H9 (cell line): ENCODE data around the gene DOK6. TPM values are rescaled to one million over a fixed set of nuclear protein-coding genes. Genes with fewer than 3 reads are reported as not detected.

Experiments used
- DNase-seq: peaks from one replicate; pipeline ENCODE4 v3.0.0-alpha.2; 2017
- H2AFZ ChIP-seq: one replicate; pipeline ENCODE4 v1.6.1; 2013; ENCODE audit warnings: mild to moderate bottlenecking, low read length, control low read depth, moderate library complexity
- H2AK5ac ChIP-seq: 2 replicates; pipeline ENCODE4 v1.6.1; 2013; ENCODE audit warnings: low read length, control low read depth, mixed read lengths; ENCODE audit not compliant: insufficient read length
- H2BK120ac ChIP-seq: one replicate; pipeline ENCODE4 v1.6.1; 2013; ENCODE audit warnings: low read depth, mild to moderate bottlenecking, low read length, control low read depth, inconsistent platforms; ENCODE audit not compliant: poor library complexity, severe bottlenecking
- H2BK12ac ChIP-seq: 2 replicates; pipeline ENCODE4 v1.6.1; 2013; ENCODE audit warnings: low read length, control low read depth, mixed read lengths, low read depth; ENCODE audit not compliant: insufficient read length
- H2BK15ac ChIP-seq: 2 replicates; pipeline ENCODE4 v1.6.1; 2013; ENCODE audit warnings: low read depth, low read length, control low read depth
- H2BK20ac ChIP-seq: one replicate; pipeline ENCODE4 v1.6.1; 2013; ENCODE audit warnings: low read depth, mild to moderate bottlenecking, low read length, control low read depth, inconsistent platforms; ENCODE audit not compliant: poor library complexity, severe bottlenecking
- H2BK5ac ChIP-seq: 2 replicates; pipeline ENCODE4 v1.6.1; 2013; ENCODE audit warnings: low read length, control low read depth, mixed read lengths; ENCODE audit not compliant: insufficient read length
- H3K14ac ChIP-seq: 2 replicates; pipeline ENCODE4 v1.6.1; 2013; ENCODE audit warnings: low read length, control low read depth; ENCODE audit not compliant: insufficient read depth
- H3K18ac ChIP-seq: 2 replicates; pipeline ENCODE4 v1.6.1; 2013; ENCODE audit warnings: low read depth, mild to moderate bottlenecking, mixed read lengths, low read length, control low read depth; ENCODE audit not compliant: insufficient read length
- H3K23ac ChIP-seq: 2 replicates; pipeline ENCODE4 v1.6.1; 2013; ENCODE audit warnings: low read length, control low read depth, mixed read lengths, low read depth; ENCODE audit not compliant: insufficient read length
- H3K23me2 ChIP-seq: 2 replicates; pipeline ENCODE4 v1.6.1; 2013; ENCODE audit warnings: low read depth, mild to moderate bottlenecking, mixed read lengths, low read length, control low read depth; ENCODE audit not compliant: insufficient read length, poor library complexity, severe bottlenecking
- H3K27ac ChIP-seq: 2 replicates; pipeline ENCODE4 v1.5.1; 2013; ENCODE audit warnings: low read length, control low read depth, mixed read lengths, low read depth; ENCODE audit not compliant: insufficient read length
- H3K27me3 ChIP-seq: 2 replicates; pipeline ENCODE4 v1.6.1; 2013; ENCODE audit warnings: low read length, control low read depth, inconsistent platforms; ENCODE audit not compliant: insufficient read depth
- H3K4ac ChIP-seq: 2 replicates; pipeline ENCODE4 v1.6.1; 2013; ENCODE audit warnings: low read depth, mild to moderate bottlenecking, control low read depth, inconsistent platforms, low read length, moderate library complexity
- H3K4me1 ChIP-seq: 2 replicates; pipeline ENCODE4 v1.6.1; 2013; ENCODE audit warnings: low read length, control low read depth, inconsistent platforms; ENCODE audit not compliant: insufficient read depth
- H3K4me2 ChIP-seq: 2 replicates; pipeline ENCODE4 v1.6.1; 2013; ENCODE audit warnings: low read length, control low read depth, mixed read lengths; ENCODE audit not compliant: insufficient read length, insufficient read depth
- H3K56ac ChIP-seq: 2 replicates; pipeline ENCODE4 v1.6.1; 2013; ENCODE audit warnings: low read depth, mild to moderate bottlenecking, mixed read lengths, low read length, control low read depth; ENCODE audit not compliant: insufficient read length
- H3K79me1 ChIP-seq: 2 replicates; pipeline ENCODE4 v1.6.1; 2013; ENCODE audit warnings: low read depth, mild to moderate bottlenecking, moderate library complexity, low read length, control low read depth, inconsistent platforms; ENCODE audit not compliant: insufficient read depth, poor library complexity, severe bottlenecking
- H3K79me2 ChIP-seq: 2 replicates; pipeline ENCODE4 v1.6.1; 2013; ENCODE audit warnings: low read length, control low read depth, inconsistent platforms; ENCODE audit not compliant: insufficient read depth
- H3K9ac ChIP-seq: 2 replicates; pipeline ENCODE4 v1.6.1; 2013; ENCODE audit warnings: low read length, control low read depth, mixed read lengths; ENCODE audit not compliant: insufficient read length; ENCODE audit errors: extremely low read depth
- H3K9me3 ChIP-seq: one replicate; pipeline ENCODE4 v1.6.1; 2013; ENCODE audit warnings: low read depth, low read length, inconsistent platforms; ENCODE audit not compliant: control insufficient read depth
- H3T11ph ChIP-seq: one replicate; pipeline ENCODE4 v1.6.1; 2013; ENCODE audit warnings: mild to moderate bottlenecking, low read length, control low read depth, inconsistent platforms
- H4K20me1 ChIP-seq: one replicate; pipeline ENCODE4 v1.6.1; 2013; ENCODE audit not compliant: control insufficient read depth, insufficient read length, insufficient read depth
- H4K5ac ChIP-seq: 2 replicates; pipeline ENCODE4 v1.6.1; 2013; ENCODE audit warnings: low read depth, mild to moderate bottlenecking, mixed read lengths, low read length, control low read depth; ENCODE audit not compliant: insufficient read length
- H4K8ac ChIP-seq: replicated peaks from 2 replicates; pipeline ENCODE4 v1.6.1; 2013; ENCODE audit warnings: low read length, control low read depth, mixed read lengths, low read depth; ENCODE audit not compliant: insufficient read length
- H4K91ac ChIP-seq: 2 replicates; pipeline ENCODE4 v1.6.1; 2013; ENCODE audit warnings: low read depth, mild to moderate bottlenecking, moderate library complexity, mixed read lengths, low read length, control low read depth; ENCODE audit not compliant: insufficient read length
- H3K27ac Mint-ChIP-seq, 3 experiments: 2 replicates in 2 of 3; 3 replicates in 1 of 3; pipeline ENCODE4 v1.8.0; 2020 to 2021; ENCODE audit warnings: mixed read lengths in 3 of 3, mild to moderate bottlenecking in 1 of 3, moderate library complexity in 1 of 3
- H3K27me3 Mint-ChIP-seq: 2 replicates; pipeline ENCODE4 v1.8.0; 2021; ENCODE audit warnings: low read depth, mild to moderate bottlenecking, moderate library complexity, mixed read lengths
- H3K36me3 Mint-ChIP-seq, 3 experiments: 2 replicates in 2 of 3; 3 replicates in 1 of 3; pipeline ENCODE4 v1.8.0; 2020 to 2021; ENCODE audit warnings: low read depth in 3 of 3, mixed read lengths in 3 of 3; ENCODE audit not compliant: insufficient read depth in 1 of 3
- H3K4me1 Mint-ChIP-seq, 2 experiments: 2 replicates each; pipeline ENCODE4 v1.8.0; 2020; ENCODE audit warnings: mixed read lengths in 2 of 2
- H3K4me3 Mint-ChIP-seq, 2 experiments: 2 replicates in 1 of 2; 3 replicates in 1 of 2; pipeline ENCODE4 v1.8.0; 2020 to 2021; ENCODE audit warnings: mild to moderate bottlenecking in 2 of 2, mixed read lengths in 2 of 2, moderate library complexity in 1 of 2
- H3K9me3 Mint-ChIP-seq, 2 experiments: 2 replicates in 1 of 2; 3 replicates in 1 of 2; pipeline ENCODE4 v1.8.0; 2020; ENCODE audit warnings: mild to moderate bottlenecking in 2 of 2, mixed read lengths in 2 of 2, moderate library complexity in 1 of 2
- WGBS: extraction: QIAGEN DNeasy Blood & Tissue Kit; methylation state at CpG from one replicate; pipeline ENCODE4 v1.1.7; 2013; ENCODE audit warnings: missing lambda C conversion rate, low lambda C conversion rate, mixed read lengths; ENCODE audit not compliant: insufficient read length; ENCODE audit errors: extremely low coverage; 5-methylcytosine and 5-hydroxymethylcytosine counted together
- total RNA-seq: library from RNA; stranded (reverse); gene quantifications from 2 replicates; pipeline ENCODE4 v1.2.1, GENCODE V29; 2021
- TF ChIP-seq, protein P1 (sequence below): fragments of 200-600 bp; sonication (generic); conservative IDR thresholded peaks from 3 replicates; pipeline ENCODE4 v1.8.0; 2021; ENCODE audit warnings: antibody characterized with exemption, mild to moderate bottlenecking

Gene DOK6
- total RNA-seq, 1 experiment from 2014 or later = 0.20 TPM

DNA sequence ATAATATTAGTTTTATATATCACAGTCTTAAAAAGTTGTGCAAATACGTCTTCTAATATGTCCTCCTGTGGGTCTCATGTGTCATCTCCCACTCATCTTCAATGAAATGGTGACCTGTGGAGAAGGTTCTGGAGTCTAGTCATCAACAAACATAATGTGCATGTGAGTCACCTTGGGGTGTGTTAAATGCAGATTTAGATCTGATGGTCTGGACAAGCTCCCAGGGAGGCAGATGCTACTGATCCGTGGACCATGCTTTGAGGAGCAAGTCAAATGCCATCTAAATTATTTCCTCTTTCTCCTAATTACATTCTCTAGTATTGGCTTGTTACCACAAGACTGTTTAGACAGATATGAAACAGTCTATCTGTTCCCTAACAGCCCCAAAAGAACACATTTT, 336.0 kb downstream of the DOK6 start:
- no peak overlapping the region for H3K27ac Mint-ChIP-seq

More for the DNA sequence above, 336.0 kb downstream of the DOK6 start:
- Mint-ChIP-seq H3K36me3 (peaks cover 4 to 21% (median 8%) of the 10 kb centered on the region in 3 experiments), H3K4me1 (peaks cover 7 to 9% of the 10 kb centered on the region in 2 experiments), H3K9me3 (peaks cover 14 to 22% of the 10 kb centered on the region in 2 experiments), H3K4me3 (no peak overlapping the region), H3K27me3 (no peaks in the 10 kb centered on the region)
- Histone ChIP-seq H2AFZ (no peak overlapping the region), H3K9me3 (peaks cover 14% of the 10 kb centered on the region), H2BK120ac (no peak overlapping the region), H4K20me1 (no peaks in the 10 kb centered on the region), H3K23ac (no peak overlapping the region), H2AK5ac (no peak overlapping the region), H3K27me3 (no peaks in the 10 kb centered on the region), H2BK15ac (no peak overlapping the region), H3K56ac (no peak overlapping the region), H3K9ac (no peak overlapping the region), H4K5ac (no peak overlapping the region), H3K4me2 (no peak overlapping the region), H3T11ph (no peak overlapping the region), H4K91ac (no peak overlapping the region), H3K79me1 (no peaks in the 10 kb centered on the region), H3K23me2 (no peaks in the 10 kb centered on the region), H3K4me1 (no peaks in the 10 kb centered on the region), H3K4ac (no peak overlapping the region), H3K27ac (no peak overlapping the region), H3K14ac (no peak overlapping the region), H2BK20ac (no peak overlapping the region), H3K79me2 (no peaks in the 10 kb centered on the region), H2BK12ac (no peak overlapping the region), H4K8ac (no peak overlapping the region), H2BK5ac (no peak overlapping the region), H3K18ac (no peak overlapping the region)
- WGBS = no CpG with 5 or more reads among the region's 2 CpGs
- no peak for DNase-seq
- TF ChIP-seq, protein P1, sequence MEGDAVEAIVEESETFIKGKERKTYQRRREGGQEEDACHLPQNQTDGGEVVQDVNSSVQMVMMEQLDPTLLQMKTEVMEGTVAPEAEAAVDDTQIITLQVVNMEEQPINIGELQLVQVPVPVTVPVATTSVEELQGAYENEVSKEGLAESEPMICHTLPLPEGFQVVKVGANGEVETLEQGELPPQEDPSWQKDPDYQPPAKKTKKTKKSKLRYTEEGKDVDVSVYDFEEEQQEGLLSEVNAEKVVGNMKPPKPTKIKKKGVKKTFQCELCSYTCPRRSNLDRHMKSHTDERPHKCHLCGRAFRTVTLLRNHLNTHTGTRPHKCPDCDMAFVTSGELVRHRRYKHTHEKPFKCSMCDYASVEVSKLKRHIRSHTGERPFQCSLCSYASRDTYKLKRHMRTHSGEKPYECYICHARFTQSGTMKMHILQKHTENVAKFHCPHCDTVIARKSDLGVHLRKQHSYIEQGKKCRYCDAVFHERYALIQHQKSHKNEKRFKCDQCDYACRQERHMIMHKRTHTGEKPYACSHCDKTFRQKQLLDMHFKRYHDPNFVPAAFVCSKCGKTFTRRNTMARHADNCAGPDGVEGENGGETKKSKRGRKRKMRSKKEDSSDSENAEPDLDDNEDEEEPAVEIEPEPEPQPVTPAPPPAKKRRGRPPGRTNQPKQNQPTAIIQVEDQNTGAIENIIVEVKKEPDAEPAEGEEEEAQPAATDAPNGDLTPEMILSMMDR = no peak
